ENCODE results near the gene GALK2.

- TF ChIP-seq CSDC2 (CRISPR knock-in tag; IDR thresholded peaks at IDR 0.05) (no peak), SNAI2 (CRISPR knock-in tag; IDR thresholded peaks at IDR 0.05) (no peak), CREB5 (CRISPR knock-in tag; IDR thresholded peaks at IDR 0.05; ENCODE audit: low read depth) (no peak)
Measured at GRCh38 chr15:49171790-49172189, 1.7 kb downstream of the GALK2 start.

All from SK-N-SH treated with all-trans-retinoic acid at 6 μM for 48 hours (cell line).